GM11168 (cell line): ENCODE data around the gene GRM7.

Source experiments
- in situ Hi-C: fragments of 300-500 bp; cut with MboI; formaldehyde crosslinking; loops from one replicate; pipeline ENCODE4 v1.12.0; 2022; ENCODE audit warnings: low sequenced_read_pairs; ENCODE audit not compliant: unreplicated experiment

Gene GRM7

GRCh38 chr3:6962801-6963200 lies 101.9 kb downstream of the GRM7 start:
- in situ Hi-C loops = no loop called here

- in situ Hi-C loops = no loop called here
These were observed 105.0 kb downstream of the GRM7 start for GRCh38 chr3:6965881-6966280.

GRCh38 chr3:6971933-6972332 lies 111.0 kb downstream of the GRM7 start:
- in situ Hi-C loops = no loop called here

GRCh38 chr3:6985848-6986247 lies 124.9 kb downstream of the GRM7 start:
- in situ Hi-C loops = no loop called here

- in situ Hi-C loops = no loop called here
These were observed 128.8 kb downstream of the GRM7 start for GRCh38 chr3:6989608-6990291.

GRCh38 chr3:6994081-6994668 lies 133.3 kb downstream of the GRM7 start:
- in situ Hi-C loops = no loop called here

- in situ Hi-C loops = no loop called here
These were observed 139.6 kb downstream of the GRM7 start for GRCh38 chr3:7000501-7000900.

- in situ Hi-C loops = no loop called here
These were observed 140.5 kb downstream of the GRM7 start for GRCh38 chr3:7001370-7001769.

GRCh38 chr3:7015683-7016440 lies 154.9 kb downstream of the GRM7 start:
- in situ Hi-C loops = no loop called here

GRCh38 chr3:7025581-7026300 lies 164.8 kb downstream of the GRM7 start:
- in situ Hi-C loops = no loop called here

GRCh38 chr3:7029562-7029961 lies 168.6 kb downstream of the GRM7 start:
- in situ Hi-C loops = no loop called here

GRCh38 chr3:7038394-7038793 lies 177.5 kb downstream of the GRM7 start:
- in situ Hi-C loops = no loop called here

GRCh38 chr3:7062714-7063113 lies 201.8 kb downstream of the GRM7 start:
- in situ Hi-C loops = no loop called here

- in situ Hi-C loops = no loop called here
These were observed 209.5 kb downstream of the GRM7 start for GRCh38 chr3:7070461-7070860.

GRCh38 chr3:7074217-7074616 lies 213.3 kb downstream of the GRM7 start:
- in situ Hi-C loops = no loop called here

- in situ Hi-C loops = no loop called here
These were observed 214.2 kb downstream of the GRM7 start for GRCh38 chr3:7075117-7075516.

GRCh38 chr3:7075901-7076300 lies 215.0 kb downstream of the GRM7 start:
- in situ Hi-C loops = no loop called here

GRCh38 chr3:7082244-7082643 lies 221.3 kb downstream of the GRM7 start:
- in situ Hi-C loops = no loop called here

- in situ Hi-C loops = no loop called here
These were observed 225.5 kb downstream of the GRM7 start for GRCh38 chr3:7086417-7086816.

- in situ Hi-C loops = no loop called here
These were observed 234.2 kb downstream of the GRM7 start for GRCh38 chr3:7095116-7095515.

GRCh38 chr3:7100136-7100535 lies 239.2 kb downstream of the GRM7 start:
- in situ Hi-C loops = no loop called here
